Measurements from ENCODE around the gene CCDC33. TPM values are rescaled to one million over a fixed set of nuclear protein-coding genes. Genes with fewer than 3 reads are reported as not detected.

CCDC33 gene
- total RNA-seq, 1 donor from 2014 or later: 0.41 TPM

DNA sequence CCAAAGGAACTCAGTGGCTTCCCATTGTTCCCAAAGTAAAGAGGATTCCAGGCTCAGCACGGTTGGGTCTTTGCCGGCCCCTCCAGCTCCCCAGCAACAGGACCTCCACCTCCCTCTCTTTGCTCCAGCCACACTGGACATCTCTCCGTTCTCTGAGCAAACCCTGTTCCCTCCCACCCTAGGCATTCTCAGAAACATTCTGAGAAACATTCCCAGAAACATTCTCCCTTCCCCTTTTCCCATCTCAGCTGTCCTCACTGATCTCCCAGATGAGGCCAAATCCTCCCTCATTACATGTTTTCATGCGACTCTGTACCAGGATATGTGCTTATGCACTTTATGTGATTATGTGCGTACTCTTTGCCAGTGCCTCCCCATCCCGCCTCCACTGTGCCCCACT is 14.1 kb downstream of the CCDC33 start:
- H3K9ac ChIP-seq (ENCODE audit: low read length): no peak overlapping the region
- Mint-ChIP-seq H3K27me3 (ENCODE audit: low read depth, unreplicated experiment) (peaks cover 47% of the 10 kb centered on the region), H3K27ac (ENCODE audit: unreplicated experiment) (no peak overlapping the region), H3K4me1 (ENCODE audit: low read depth, unreplicated experiment) (peaks cover 9% of the 10 kb centered on the region), H3K36me3 (ENCODE audit: low read depth, unreplicated experiment) (no peaks in the 10 kb centered on the region), H3K4me3 (ENCODE audit: unreplicated experiment) (no peak overlapping the region), H3K9me3 (ENCODE audit: unreplicated experiment) (no peaks in the 10 kb centered on the region)
- H3K27ac ChIP-seq (ENCODE audit: low read depth, low read length): no peak overlapping the region
- no peak for TF ChIP-seq EZH2 (IDR thresholded peaks at IDR 0.05; ENCODE audit: insufficient read depth, low read length)
- TF ChIP-seq CTCF (IDR thresholded peaks at IDR 0.05; ENCODE audit: insufficient read depth, low read depth, low read length): no peak
- H3K4me2 ChIP-seq (ENCODE audit: low read length): no peak overlapping the region
- DNase-seq (ENCODE audit: low read depth) (no peak), FAIRE-seq (no peak)
- H2AFZ ChIP-seq (ENCODE audit: low read depth, low read length): no peak overlapping the region
- H3K4me1 ChIP-seq (ENCODE audit: insufficient read depth, low read length): peaks cover 19% of the 10 kb centered on the region
- no peaks in the 10 kb centered on the region for H3K9me3 ChIP-seq (ENCODE audit: insufficient read depth, low read depth, low read length)
- H3K79me2 ChIP-seq (ENCODE audit: insufficient read depth, low read length): no peaks in the 10 kb centered on the region
- no peaks in the 10 kb centered on the region for H4K20me1 ChIP-seq (ENCODE audit: insufficient read depth, low read length)
- H3K4me3 ChIP-seq (ENCODE audit: insufficient read depth, low read depth, low read length): no peak overlapping the region
- H3K36me3 ChIP-seq (ENCODE audit: insufficient read depth, low read length): no peaks in the 10 kb centered on the region
- peaks cover 8% of the 10 kb centered on the region for H3K27me3 ChIP-seq (ENCODE audit: insufficient read depth, low read length)

DNA sequence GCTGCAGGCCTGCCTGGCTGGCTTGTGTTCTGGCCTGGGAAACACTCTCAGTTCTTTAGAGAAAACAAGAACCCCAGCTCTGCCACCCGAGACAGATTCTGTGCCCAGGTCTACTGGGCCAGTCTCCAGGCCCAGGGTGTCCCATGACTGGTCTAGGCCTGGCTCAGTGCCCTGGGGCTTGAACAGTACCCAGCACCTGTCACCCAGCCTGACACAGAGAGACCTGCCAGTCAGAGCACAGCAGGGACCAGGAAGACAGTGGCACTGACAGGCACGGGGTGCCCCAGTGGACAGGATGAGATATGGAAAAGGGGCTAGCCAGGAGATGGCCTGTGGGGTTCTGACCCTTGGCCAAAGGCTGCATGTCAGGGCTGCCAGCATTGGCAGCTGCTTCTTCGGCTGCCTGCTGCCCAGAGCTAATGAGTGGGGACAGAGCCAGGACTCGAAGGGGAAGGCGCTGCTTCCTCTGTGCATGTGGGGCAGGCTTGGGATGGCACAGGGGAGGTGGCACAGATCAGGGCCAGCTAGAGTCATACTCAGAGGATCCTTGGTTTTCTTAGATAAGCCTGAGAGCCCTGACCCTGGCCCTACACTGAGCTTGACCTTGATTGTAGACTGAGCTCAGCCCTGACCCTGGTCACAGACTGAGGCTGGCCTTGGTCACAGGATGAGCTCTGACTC is 15.1 kb downstream of the CCDC33 start:
- Histone ChIP-seq H3K4me1 (ENCODE audit: insufficient read depth, low read length) (peaks cover 14% of the 10 kb centered on the region), H3K9me3 (ENCODE audit: insufficient read depth, low read depth, low read length) (no peaks in the 10 kb centered on the region), H2AFZ (ENCODE audit: low read depth, low read length) (no peak overlapping the region), H3K79me2 (ENCODE audit: insufficient read depth, low read length) (no peaks in the 10 kb centered on the region), H3K36me3 (ENCODE audit: insufficient read depth, low read length) (no peaks in the 10 kb centered on the region), H3K27me3 (ENCODE audit: insufficient read depth, low read length) (peaks cover 5% of the 10 kb centered on the region), H3K4me2 (ENCODE audit: low read length) (no peak overlapping the region), H3K4me3 (ENCODE audit: insufficient read depth, low read depth, low read length) (no peak overlapping the region), H4K20me1 (ENCODE audit: insufficient read depth, low read length) (no peaks in the 10 kb centered on the region), H3K9ac (ENCODE audit: low read length) (no peak overlapping the region), H3K27ac (ENCODE audit: low read depth, low read length) (no peak overlapping the region)
- FAIRE-seq (no peak), DNase-seq (ENCODE audit: low read depth) (no peak)
- no peaks in the 10 kb centered on the region for H3K36me3 Mint-ChIP-seq (ENCODE audit: low read depth, unreplicated experiment)
- peaks cover 46% of the 10 kb centered on the region for H3K27me3 Mint-ChIP-seq (ENCODE audit: low read depth, unreplicated experiment)
- peaks cover 9% of the 10 kb centered on the region for H3K4me1 Mint-ChIP-seq (ENCODE audit: low read depth, unreplicated experiment)
- no peaks in the 10 kb centered on the region for H3K9me3 Mint-ChIP-seq (ENCODE audit: unreplicated experiment)
- no peak for TF ChIP-seq EZH2 (IDR thresholded peaks at IDR 0.05; ENCODE audit: insufficient read depth, low read length)
- TF ChIP-seq CTCF (IDR thresholded peaks at IDR 0.05; ENCODE audit: insufficient read depth, low read depth, low read length): no peak
- no peak overlapping the region for H3K4me3 Mint-ChIP-seq (ENCODE audit: unreplicated experiment)
- no peak overlapping the region for H3K27ac Mint-ChIP-seq (ENCODE audit: unreplicated experiment)

DNA sequence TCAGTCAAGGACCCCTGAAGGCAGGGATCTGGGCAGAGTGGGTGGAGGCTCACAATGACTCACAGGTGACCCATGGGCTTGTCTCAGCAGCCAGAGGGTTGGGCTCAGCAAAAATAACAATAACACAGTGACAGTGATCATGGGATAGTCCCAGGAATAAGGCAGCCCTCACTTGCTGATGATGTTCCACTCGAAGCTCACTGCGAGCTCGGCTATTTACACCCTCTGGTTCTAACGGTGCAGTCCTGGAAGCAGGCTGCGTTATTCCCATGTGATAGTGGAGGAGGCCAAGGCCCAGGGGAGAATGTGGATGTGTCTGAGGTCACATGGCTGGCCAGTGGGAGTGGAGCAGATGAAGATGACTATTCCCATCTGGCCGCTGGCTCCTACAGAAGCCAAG is 16.2 kb downstream of the CCDC33 start:
- no peak for FAIRE-seq
- H3K27ac ChIP-seq (ENCODE audit: low read depth, low read length): peak overlapping the region; percentile 60
- H3K27me3 Mint-ChIP-seq (ENCODE audit: low read depth, unreplicated experiment): peaks cover 49% of the 10 kb centered on the region

More for the DNA sequence above, 16.2 kb downstream of the CCDC33 start:
- H3K27me3 ChIP-seq (ENCODE audit: insufficient read depth, low read length): peaks cover 2% of the 10 kb centered on the region
- H3K4me3 ChIP-seq (ENCODE audit: insufficient read depth, low read depth, low read length): no peak overlapping the region
- peak; percentile 9 for DNase-seq (ENCODE audit: low read depth)
- TF ChIP-seq EZH2 (IDR thresholded peaks at IDR 0.05; ENCODE audit: insufficient read depth, low read length): no peak
- TF ChIP-seq CTCF (IDR thresholded peaks at IDR 0.05; ENCODE audit: insufficient read depth, low read depth, low read length): no peak
- no peak overlapping the region for H3K27ac Mint-ChIP-seq (ENCODE audit: unreplicated experiment)
- no peaks in the 10 kb centered on the region for H3K79me2 ChIP-seq (ENCODE audit: insufficient read depth, low read length)
- H3K36me3 ChIP-seq (ENCODE audit: insufficient read depth, low read length): no peaks in the 10 kb centered on the region
- no peaks in the 10 kb centered on the region for H3K9me3 Mint-ChIP-seq (ENCODE audit: unreplicated experiment)
- H2AFZ ChIP-seq (ENCODE audit: low read depth, low read length): no peak overlapping the region
- H3K9me3 ChIP-seq (ENCODE audit: insufficient read depth, low read depth, low read length): no peaks in the 10 kb centered on the region
- H4K20me1 ChIP-seq (ENCODE audit: insufficient read depth, low read length): no peaks in the 10 kb centered on the region
- H3K4me1 Mint-ChIP-seq (ENCODE audit: low read depth, unreplicated experiment): peaks cover 9% of the 10 kb centered on the region
- peak overlapping the region; percentile 36 for H3K9ac ChIP-seq (ENCODE audit: low read length)
- H3K36me3 Mint-ChIP-seq (ENCODE audit: low read depth, unreplicated experiment): no peaks in the 10 kb centered on the region
- H3K4me2 ChIP-seq (ENCODE audit: low read length): peak overlapping the region; percentile 51
- H3K4me1 ChIP-seq (ENCODE audit: insufficient read depth, low read length): peaks cover 14% of the 10 kb centered on the region
- H3K4me3 Mint-ChIP-seq (ENCODE audit: unreplicated experiment): no peak overlapping the region
